IPS DF 6.9 (cell line): Measurements from ENCODE around the gene DGCR8.

Experiments used
- DNase-seq: peaks from one replicate; pipeline ENCODE4 v3.0.0-alpha.2; 2013; ENCODE audit warnings: low read depth, low spot score
- H3K27ac ChIP-seq: one replicate; pipeline ENCODE4 v1.5.1; 2013; ENCODE audit warnings: low read length, control low read depth
- H3K27me3 ChIP-seq: 2 replicates; pipeline ENCODE4 v1.6.1; 2013; ENCODE audit warnings: mild to moderate bottlenecking, low read length; ENCODE audit not compliant: control insufficient read depth, insufficient read depth
- H3K36me3 ChIP-seq: 2 replicates; pipeline ENCODE4 v1.6.1; 2013; ENCODE audit warnings: low read length; ENCODE audit not compliant: control insufficient read depth, insufficient read depth
- H3K4me1 ChIP-seq: 2 replicates; pipeline ENCODE4 v1.6.1; 2013; ENCODE audit warnings: low read length; ENCODE audit not compliant: control insufficient read depth, insufficient read depth
- H3K4me3 ChIP-seq: 2 replicates; pipeline ENCODE4 v1.5.1; 2013; ENCODE audit warnings: mild to moderate bottlenecking, low read length
- H3K9me3 ChIP-seq: 2 replicates; pipeline ENCODE4 v1.6.1; 2013; ENCODE audit warnings: low read length, inconsistent platforms; ENCODE audit not compliant: control insufficient read depth, insufficient read depth
- WGBS: extraction: QIAGEN DNeasy Blood & Tissue Kit; methylation state at CpG from one replicate; pipeline ENCODE4 v1.1.7; 2013; ENCODE audit warnings: mixed read lengths, missing lambda C conversion rate; ENCODE audit not compliant: insufficient read length, insufficient coverage; 5-methylcytosine and 5-hydroxymethylcytosine counted together

Gene DGCR8

DNA sequence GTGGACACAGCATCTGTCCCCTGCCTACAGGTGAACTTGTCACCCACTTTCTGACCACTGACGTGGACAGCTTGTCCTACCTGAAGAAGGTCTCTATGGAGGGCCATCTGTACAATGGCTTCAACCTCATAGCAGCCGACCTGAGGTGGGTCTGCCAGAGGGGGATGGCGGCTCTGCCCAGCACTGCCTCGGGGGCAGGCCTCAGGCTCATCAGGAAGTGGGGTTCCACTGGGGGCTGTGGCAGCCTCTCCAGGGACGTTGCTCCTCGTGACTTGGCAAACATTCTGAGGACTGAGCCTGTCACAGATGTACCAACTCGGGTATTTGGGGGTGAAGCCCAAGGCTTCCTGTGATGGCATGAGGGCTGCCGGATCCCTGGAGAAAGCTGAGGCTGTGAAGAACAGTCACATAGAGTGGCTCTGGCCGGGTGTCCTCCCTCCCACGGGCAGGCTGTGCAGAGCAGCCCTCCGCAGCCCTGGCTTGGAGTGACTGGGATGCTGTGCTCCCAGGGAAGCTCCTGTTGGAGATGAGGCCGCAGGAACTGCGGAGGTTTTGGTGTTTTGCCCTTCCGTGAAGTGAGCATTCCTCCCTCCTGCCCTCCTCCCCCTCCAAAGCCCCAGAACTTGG lies 26.5 kb upstream of the DGCR8 start:
- Histone ChIP-seq H3K27ac (no peak overlapping the region), H3K36me3 (peaks cover 3% of the 10 kb centered on the region; the same call in 1 of the 2 replicates), H3K4me1 (no peaks in the 10 kb centered on the region), H3K27me3 (no peaks in the 10 kb centered on the region), H3K9me3 (no peaks in the 10 kb centered on the region), H3K4me3 (no peak overlapping the region)
- DNase-seq = no peak
- no CpG with 5 or more reads among the region's 14 CpGs for WGBS

DNA sequence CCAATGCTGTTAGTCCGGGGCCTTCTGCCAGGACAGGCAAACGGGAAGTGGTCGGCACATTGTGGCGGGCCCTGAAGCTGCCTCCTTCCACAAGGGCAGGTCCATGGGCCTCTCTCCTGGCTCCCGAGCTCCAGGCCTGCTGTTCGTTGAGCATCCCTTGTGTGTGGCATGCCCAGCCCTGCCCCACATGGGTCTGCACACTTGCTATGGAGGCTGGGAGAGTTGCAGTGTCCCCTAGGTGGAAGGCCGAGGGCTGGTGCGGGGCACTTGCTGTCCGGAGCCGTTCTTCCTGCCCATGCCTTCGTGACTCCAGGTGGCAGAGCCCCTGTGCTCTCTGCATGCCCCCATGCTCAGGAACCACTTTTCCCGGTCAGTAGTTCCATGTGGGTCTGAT lies 26.0 kb upstream of the DGCR8 start:
- WGBS = no CpG with 5 or more reads among the region's 12 CpGs

DNA sequence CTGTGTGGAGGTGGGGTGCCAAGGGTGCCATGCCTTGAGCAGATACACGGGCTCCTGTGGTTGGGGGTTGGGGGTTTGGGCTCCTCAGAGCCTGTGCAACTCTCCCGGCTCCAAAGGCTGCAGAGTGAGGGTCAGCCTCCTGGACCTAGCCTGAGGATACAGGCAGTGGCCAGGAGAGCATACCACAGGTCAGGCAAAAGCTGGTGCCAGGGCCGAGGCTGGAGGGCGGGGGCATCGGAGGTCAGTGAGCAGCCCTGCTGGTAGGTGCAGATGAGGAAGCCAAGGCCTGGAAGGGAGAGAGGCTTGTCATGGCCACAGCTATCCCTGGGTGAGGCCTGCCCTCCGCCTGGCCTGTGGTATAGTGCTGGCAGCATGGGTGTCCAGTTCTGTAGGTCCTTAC lies 25.6 kb upstream of the DGCR8 start:
- WGBS = no CpG with 5 or more reads among the region's 6 CpGs
- Histone ChIP-seq H3K4me1 (no peaks in the 10 kb centered on the region), H3K27me3 (no peaks in the 10 kb centered on the region), H3K36me3 (peaks cover 3% of the 10 kb centered on the region; the same call in 1 of the 2 replicates), H3K4me3 (no peak overlapping the region), H3K9me3 (no peaks in the 10 kb centered on the region), H3K27ac (no peak overlapping the region)
- no peak for DNase-seq

More for the DNA sequence above, 26.0 kb upstream of the DGCR8 start:
- Histone ChIP-seq H3K4me3 (no peak overlapping the region), H3K9me3 (no peaks in the 10 kb centered on the region), H3K36me3 (peaks cover 3% of the 10 kb centered on the region; the same call in 1 of the 2 replicates), H3K27ac (no peak overlapping the region), H3K4me1 (no peaks in the 10 kb centered on the region), H3K27me3 (no peaks in the 10 kb centered on the region)
- no peak for DNase-seq

DNA sequence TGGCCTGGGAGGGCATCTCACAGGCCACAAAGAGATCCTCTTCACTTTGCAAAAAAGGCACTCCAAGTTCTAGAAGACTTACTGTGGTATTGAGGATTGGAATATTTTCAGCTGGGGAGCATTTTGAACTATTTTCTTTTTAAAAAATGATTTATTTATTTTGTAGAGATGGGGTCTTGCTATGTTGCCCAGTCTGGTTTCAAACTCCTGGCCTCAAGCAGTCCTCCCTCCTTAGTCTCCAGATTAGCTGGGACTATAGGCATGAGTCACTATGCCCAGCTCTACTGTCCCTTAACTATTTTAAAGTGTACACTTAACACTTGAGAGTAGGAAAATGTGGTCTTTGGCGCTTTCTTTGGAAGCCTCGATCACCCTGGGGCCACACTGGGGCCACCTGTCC lies 24.9 kb upstream of the DGCR8 start:
- Histone ChIP-seq H3K4me1 (no peaks in the 10 kb centered on the region), H3K27ac (no peak overlapping the region), H3K27me3 (no peaks in the 10 kb centered on the region), H3K9me3 (no peaks in the 10 kb centered on the region), H3K4me3 (no peak overlapping the region), H3K36me3 (peaks cover 3% of the 10 kb centered on the region; the same call in 1 of the 2 replicates)
- DNase-seq = no peak
- WGBS = no CpG with 5 or more reads among the region's 2 CpGs

DNA sequence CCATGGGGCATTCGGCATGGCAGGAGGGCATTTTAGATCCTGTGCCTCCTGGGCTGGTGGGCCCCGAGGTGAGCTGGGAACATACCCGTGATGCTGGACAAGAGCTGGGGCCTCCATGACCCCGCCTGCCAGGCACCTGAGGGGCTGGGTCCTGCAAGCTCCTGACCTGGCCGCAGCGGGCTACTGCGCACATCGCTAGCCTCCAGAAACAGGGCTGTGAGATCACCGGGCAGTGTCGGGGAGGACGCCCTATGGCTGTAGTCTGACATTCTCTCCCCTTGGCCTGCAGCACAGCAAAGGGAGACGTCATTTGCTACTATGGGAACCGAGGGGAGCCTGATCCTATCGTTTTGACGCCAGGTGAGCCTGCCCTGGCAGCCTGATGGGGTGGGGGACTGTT lies 24.4 kb upstream of the DGCR8 start:
- H3K27me3 ChIP-seq = no peaks in the 10 kb centered on the region
- H3K36me3 ChIP-seq = peaks cover 3% of the 10 kb centered on the region; the same call in 1 of the 2 replicates
- H3K27ac ChIP-seq = no peak overlapping the region
- DNase-seq = no peak
- no peaks in the 10 kb centered on the region for H3K4me1 ChIP-seq
- H3K9me3 ChIP-seq = no peaks in the 10 kb centered on the region
- H3K4me3 ChIP-seq = no peak overlapping the region
- WGBS = no CpG with 5 or more reads among the region's 15 CpGs

DNA sequence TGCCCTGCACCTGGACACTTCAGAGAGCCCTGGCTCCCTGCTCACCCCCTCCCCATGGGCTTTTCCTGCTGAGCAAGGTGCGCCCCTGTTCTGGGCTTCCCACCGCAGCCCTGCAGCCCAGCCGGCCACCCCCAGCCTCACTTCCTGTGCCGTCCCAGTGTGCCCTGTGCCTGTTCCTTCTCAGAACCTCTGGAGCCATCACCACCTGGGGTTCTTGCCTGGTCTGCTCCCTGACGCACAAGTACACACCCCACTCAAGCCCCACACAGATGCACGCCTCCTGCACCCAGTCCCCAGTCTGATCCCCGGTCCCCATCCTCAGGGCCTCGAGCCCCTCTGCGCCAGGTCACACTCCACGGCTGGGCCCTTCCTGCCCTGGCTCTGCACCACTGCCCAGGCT lies 23.9 kb upstream of the DGCR8 start:
- DNase-seq = no peak
- no CpG with 5 or more reads among the region's 10 CpGs for WGBS

DNA sequence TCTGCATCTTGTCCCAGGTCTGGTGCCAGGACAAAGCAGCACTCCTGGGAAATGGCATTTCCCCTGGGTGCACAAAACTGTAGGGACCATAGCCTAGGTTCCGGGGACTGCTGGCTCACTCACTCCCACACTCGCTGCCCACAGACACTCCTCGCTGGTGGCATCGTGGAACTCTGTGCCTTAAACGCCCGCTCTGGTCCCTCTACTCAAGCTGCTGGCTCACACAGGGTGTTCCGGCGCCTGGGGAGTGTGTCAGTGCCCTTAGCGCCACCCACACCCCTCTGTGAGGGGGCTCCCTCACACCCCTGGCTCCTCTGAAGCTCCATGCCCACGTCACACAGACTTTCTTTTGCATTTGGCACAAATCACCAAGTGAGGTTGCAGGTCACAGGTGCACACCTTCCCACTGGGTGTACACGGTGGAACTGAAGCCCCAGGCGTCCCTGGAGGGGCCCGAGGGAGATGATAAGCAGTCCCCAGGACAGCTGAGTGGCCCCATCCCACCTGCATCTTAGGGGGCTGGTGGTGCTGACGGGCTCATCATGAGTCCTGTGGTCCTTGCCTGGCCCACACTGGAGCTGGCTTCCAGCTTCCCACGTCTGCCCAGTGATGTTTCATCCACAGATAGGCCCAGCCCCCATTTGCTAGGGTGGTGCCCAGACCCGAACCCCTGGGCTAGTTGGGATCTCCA lies 23.2 kb upstream of the DGCR8 start:
- Histone ChIP-seq H3K4me3 (no peak overlapping the region), H3K27me3 (no peaks in the 10 kb centered on the region), H3K27ac (no peak overlapping the region), H3K9me3 (no peaks in the 10 kb centered on the region), H3K36me3 (peaks cover 3% of the 10 kb centered on the region; the same call in 1 of the 2 replicates), H3K4me1 (no peaks in the 10 kb centered on the region)
- no CpG with 5 or more reads among the region's 16 CpGs for WGBS
- no peak for DNase-seq

More for the DNA sequence above, 23.9 kb upstream of the DGCR8 start:
- H3K36me3 ChIP-seq = peaks cover 3% of the 10 kb centered on the region; the same call in 1 of the 2 replicates
- no peaks in the 10 kb centered on the region for H3K9me3 ChIP-seq
- no peaks in the 10 kb centered on the region for H3K4me1 ChIP-seq
- H3K4me3 ChIP-seq = no peak overlapping the region
- H3K27ac ChIP-seq = no peak overlapping the region
- H3K27me3 ChIP-seq = no peaks in the 10 kb centered on the region

DNA sequence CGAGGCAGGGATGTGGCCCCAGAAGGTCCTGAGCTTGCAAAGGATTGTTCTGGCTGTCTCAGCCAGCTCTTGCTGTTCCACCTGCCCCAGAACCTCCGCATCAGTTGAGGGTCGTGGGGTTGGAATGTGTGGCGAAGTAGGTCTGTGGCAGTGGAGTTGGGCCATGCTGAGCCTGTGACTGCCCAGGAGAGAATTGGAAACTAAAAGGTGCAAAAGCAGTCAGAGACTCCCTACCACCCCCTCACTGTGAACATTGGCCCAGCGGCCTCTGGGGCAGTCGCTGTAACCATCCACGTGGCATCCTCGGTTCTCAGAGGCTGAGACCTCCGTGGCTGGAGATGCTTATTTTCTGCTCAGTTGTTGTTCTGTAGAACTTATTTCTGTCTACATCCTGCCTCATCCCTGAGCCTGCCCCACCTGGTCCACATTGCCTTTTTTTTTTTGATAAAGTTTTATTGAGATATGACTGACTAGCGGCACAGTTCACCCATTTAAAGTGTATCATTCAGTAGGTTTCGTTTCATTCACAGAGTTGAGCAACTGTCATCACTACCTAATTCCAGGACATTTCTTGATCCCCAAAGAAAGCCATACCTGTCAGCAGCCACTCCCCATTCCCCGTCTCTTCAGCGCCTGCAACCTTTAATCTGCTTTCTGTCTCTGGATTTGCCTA lies 22.3 kb upstream of the DGCR8 start:
- no CpG with 5 or more reads among the region's 13 CpGs for WGBS

DNA sequence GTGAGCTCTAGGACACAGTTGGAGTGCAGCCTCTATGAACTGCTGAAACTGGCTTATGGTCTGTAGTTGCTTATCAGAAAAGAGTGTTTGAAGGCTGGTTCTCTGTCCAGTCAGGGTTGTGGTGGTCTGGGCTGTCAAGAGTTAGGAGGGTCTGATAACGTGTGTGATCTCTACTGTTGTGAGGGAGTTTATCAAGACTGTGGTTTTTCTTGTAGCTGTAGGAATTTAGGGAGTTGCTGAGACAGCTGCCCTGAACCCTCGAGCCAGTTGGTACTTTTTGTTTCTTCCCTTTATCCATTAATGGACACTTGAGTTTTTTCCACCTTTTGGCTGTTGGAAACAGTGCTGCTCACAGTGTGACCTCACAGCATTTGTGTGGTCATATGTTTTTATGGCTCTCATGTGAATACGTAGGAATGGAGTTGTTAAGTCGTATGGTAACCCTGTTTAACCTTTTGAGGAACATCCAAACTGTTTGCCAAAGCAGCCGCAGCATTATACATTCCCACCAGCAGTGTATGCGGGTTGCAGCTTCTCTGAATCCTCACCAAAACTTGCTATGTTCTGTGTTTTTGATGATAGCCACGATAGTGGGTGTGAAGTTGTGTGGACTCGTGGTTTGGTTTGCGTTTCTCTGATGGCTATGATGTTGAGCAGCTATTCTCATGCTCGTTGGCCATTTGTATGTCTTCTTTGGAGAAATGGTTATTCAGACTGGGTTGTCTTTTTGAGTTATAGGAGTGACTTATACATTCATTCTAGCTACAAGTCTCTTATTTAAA lies 20.9 kb upstream of the DGCR8 start:
- Histone ChIP-seq H3K27ac (no peak overlapping the region), H3K9me3 (no peaks in the 10 kb centered on the region), H3K27me3 (no peaks in the 10 kb centered on the region), H3K4me1 (no peaks in the 10 kb centered on the region), H3K4me3 (no peak overlapping the region), H3K36me3 (no peaks in the 10 kb centered on the region)
- DNase-seq = no peak
- no CpG with 5 or more reads among the region's 10 CpGs for WGBS

More for the DNA sequence above, 22.3 kb upstream of the DGCR8 start:
- no peaks in the 10 kb centered on the region for H3K4me1 ChIP-seq
- no peaks in the 10 kb centered on the region for H3K36me3 ChIP-seq
- H3K27ac ChIP-seq = no peak overlapping the region
- no peak overlapping the region for H3K4me3 ChIP-seq
- H3K27me3 ChIP-seq = no peaks in the 10 kb centered on the region
- DNase-seq = no peak
- H3K9me3 ChIP-seq = no peaks in the 10 kb centered on the region
